ENCODE measurements around the gene APOBEC3B. TPM values are rescaled to one million over a fixed set of nuclear protein-coding genes. Genes with fewer than 3 reads are reported as not detected.

Gene APOBEC3B
- total RNA-seq, 2 experiments from 2014 or later = 7.1 to 7.2 TPM

DNA sequence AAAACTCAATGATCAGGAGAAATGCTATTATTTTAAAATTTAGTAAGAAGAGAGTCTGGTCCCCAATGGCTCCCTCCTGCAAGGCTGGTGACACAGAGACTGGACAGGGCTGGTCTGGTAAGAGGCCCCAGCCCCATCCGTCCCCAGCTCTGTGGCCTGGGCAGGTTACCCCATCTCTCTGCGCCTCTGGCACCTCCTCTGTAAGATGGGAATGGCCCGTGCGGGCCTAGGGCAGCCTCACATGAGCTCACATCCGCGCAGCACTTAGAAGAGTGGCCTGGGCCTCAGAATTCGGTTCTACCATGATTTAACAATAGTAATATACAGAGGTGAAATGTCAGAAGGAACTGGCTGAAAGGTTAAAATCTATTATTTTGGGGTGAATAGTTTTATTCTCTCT, 59.8 kb downstream of the APOBEC3B start:
- ATAC-seq (ENCODE audit: low read depth) (no peak), DNase-seq (no peak)
- Mint-ChIP-seq H3K27ac (peak overlapping the region; percentile 57), H3K9me3 (no peaks in the 10 kb centered on the region), H3K4me1 (peaks cover 42% of the 10 kb centered on the region), H3K4me3 (peak overlapping the region; percentile 97), H3K27me3 (no peaks in the 10 kb centered on the region), H3K36me3 (peaks cover 16% of the 10 kb centered on the region)
- POLR2A ChIA-PET = interaction anchor here (0.7 to 0.9 kb wide), 2 partner anchors 35 to 59 kb away, joined by 3 read pairs; partner anchors contain the start of gene APOBEC3G

Other genes starting within 250 kb of the APOBEC3B start
- gene SUN2, start 226.3 kb upstream of the APOBEC3B start, total RNA-seq = 100 to 1,000 TPM; 607 to 626 TPM
- 10 to 100 TPM in 1 of 2 experiments, 1 to 10 TPM in 1; 9.3 to 12.0 TPM for gene DNAL4, start 188.2 kb upstream of the APOBEC3B start, total RNA-seq
- 1 to 10 TPM; 5.9 to 6.8 TPM for gene NPTXR, start 138.3 kb upstream of the APOBEC3B start, total RNA-seq
- 10 to 100 TPM; 66.0 to 66.4 TPM for gene CBX6, start 110.1 kb upstream of the APOBEC3B start, total RNA-seq
- not detected for gene APOBEC3A, start 24.7 kb upstream of the APOBEC3B start, total RNA-seq
- 100 to 1,000 TPM; 120 to 124 TPM for gene APOBEC3C, start 31.9 kb downstream of the APOBEC3B start, total RNA-seq
- 10 to 100 TPM; 46.8 to 47.4 TPM for gene APOBEC3D, start 38.8 kb downstream of the APOBEC3B start, total RNA-seq
- 10 to 100 TPM; 41.4 to 45.1 TPM for gene APOBEC3F, start 58.5 kb downstream of the APOBEC3B start, total RNA-seq
- gene APOBEC3G, start 94.9 kb downstream of the APOBEC3B start, total RNA-seq = 100 to 1,000 TPM; 116 to 118 TPM
- gene APOBEC3H, start 114.9 kb downstream of the APOBEC3B start, total RNA-seq = 10 to 100 TPM; 75.5 to 84.9 TPM
- 10 to 100 TPM; 64.2 to 71.3 TPM for gene CBX7, start 170.3 kb downstream of the APOBEC3B start, total RNA-seq